Femur (tissue), 1 donor: ENCODE measurements around the gene NDST1.
A peak's percentile ranks its signal among the peaks of the same experiment; 100 is the strongest.
"Not testable (repeated sequence)": the region's sequence is repeated elsewhere in the genome, so short reads cannot be mapped to it uniquely, and the experiment has no call there.

Source experiments
- DNase-seq: peaks from one replicate; pipeline ENCODE4 v3.0.0-alpha.2; 2017

The NDST1 gene

DNA sequence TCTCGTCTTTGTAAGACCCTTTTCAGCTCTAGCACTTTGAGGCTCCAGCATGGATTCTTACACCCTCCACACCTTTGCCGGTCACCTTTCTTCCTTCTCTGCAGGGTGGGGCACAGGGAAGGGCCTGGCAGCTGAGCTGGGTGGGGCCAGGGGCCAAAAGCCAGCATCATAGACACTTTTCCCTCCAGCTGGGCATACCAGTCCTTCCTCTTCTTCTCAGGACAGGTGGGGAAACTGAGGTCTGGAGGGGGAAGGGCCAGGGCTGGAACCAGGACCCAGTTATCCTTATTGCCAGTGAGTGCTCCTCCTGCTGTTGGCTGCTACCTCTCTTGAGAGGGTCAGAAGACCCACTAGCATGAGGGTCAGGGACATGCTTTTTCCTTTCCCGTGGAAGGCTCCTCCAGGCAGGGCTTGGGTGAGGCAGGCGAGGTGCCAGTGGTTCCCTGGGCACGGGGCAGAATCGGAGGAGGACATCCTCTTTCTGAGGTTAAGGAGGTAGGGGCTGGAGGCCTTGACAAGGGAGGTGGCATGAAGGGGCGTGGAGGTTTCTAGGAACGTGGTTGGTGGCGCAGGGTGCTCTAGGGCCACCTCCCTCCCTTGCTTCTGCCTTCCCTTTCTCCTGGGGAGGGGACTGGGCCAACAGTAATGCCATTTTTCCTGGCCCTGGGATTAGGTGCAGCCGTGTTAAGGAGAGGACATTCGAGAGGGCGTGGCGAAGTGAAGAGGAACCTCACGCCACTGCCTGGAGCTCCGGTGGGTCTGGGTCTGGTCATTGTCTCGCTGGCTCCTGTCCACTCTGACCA is at the start of gene NDST1:
Gene NDST1 (plus strand): TSS at position 658 of the 803 bp plus-strand sequence. CDS start 13,124 bp downstream, outside the sequence.
- DNase-seq: no peak

GRCh38 chr5:150458802-150459557 is 49.0 kb upstream of the NDST1 start:
- DNase-seq: peak; percentile 86

GRCh38 chr5:150460781-150461180 is 47.1 kb upstream of the NDST1 start:
- no peak for DNase-seq

GRCh38 chr5:150461231-150461630 is 46.7 kb upstream of the NDST1 start:
- peak; percentile 39 for DNase-seq

DNA sequence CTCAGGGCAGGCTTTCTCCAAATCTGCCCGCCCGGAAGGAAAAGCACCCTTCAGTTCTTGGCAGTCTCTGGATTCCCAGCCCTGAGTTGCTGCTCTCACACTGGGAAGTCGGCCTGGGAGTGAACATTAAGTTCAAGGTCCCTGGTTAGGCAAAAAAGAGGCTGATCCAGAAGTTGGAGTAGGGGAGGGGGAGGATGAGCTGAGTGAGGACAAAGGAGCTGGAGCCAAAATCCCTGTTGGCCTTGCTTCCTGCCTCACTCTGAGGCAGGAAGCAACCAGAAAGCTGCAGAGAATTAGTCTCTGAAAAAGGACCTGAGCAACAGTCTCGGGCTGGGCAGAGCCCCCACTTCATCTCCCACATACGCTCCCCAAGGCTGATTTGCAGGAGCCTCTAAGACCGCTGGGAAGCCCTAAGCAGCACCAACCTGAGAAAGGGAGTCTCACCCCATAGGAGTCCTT is 43.3 kb upstream of the NDST1 start:
- peak; percentile 50 for DNase-seq

- no peak for DNase-seq
Observed at GRCh38 chr5:150465927-150466326, 42.0 kb upstream of the NDST1 start.

GRCh38 chr5:150468206-150468605 is 39.7 kb upstream of the NDST1 start:
- no peak for DNase-seq

DNA sequence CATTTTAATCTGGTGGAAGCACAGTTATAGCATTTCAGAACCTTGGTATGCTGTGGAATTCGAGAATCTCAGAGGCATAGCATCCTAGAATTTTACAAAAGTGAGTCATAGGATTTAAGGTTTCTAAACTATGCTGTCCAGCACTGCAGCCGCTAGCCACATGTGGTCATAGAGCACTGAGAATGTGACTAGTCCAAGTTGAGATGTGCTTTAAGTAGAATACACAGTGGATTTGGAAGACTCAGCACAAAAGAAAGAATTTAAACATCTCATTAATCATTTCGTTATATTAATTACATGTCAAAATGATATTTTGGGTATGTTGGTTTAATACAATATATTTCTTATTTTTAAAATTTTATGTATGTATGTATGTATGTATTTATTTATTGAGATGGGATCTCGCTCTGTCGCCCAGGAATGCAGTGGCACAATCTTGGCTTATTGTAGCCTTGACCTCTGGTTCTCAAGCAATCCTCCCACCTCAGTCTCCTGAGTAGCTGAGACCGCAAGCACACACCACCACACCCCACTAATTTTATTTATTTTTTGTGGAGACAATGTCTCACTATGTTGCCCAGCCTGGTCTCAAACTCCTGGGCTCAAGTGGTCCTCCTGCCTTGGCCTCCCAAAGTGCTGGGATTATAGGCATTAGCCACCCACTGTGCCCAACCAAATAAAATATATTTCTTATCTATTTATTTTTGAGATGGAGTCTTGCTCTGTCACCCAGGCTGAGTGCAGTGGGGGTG is 38.0 kb upstream of the NDST1 start:
- DNase-seq: no peak

- DNase-seq: no peak
Observed at GRCh38 chr5:150473673-150474358, 34.1 kb upstream of the NDST1 start.

GRCh38 chr5:150476568-150476967 is 31.4 kb upstream of the NDST1 start:
- DNase-seq: not testable (repeated sequence)

DNA sequence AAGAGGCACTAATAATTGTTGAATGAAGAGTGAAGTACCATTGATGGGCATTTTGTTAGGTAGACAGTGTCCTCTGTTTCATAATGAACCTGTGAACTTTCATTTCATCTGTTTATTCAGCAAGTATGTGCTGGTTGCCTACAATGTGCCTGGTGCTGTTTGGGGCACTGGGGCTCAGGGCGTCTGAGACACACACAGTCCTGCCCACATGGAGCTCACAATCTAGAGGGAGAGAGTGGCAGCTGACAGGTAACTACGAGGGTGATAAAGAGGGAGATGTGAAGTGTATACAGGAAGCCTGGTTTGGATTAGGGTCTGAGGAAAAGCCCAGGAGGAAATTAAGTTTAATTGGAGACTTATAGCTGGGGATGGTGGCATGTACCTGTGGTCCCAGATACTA is 28.5 kb upstream of the NDST1 start:
- DNase-seq: no peak

GRCh38 chr5:150481708-150481965 is 26.3 kb upstream of the NDST1 start:
- DNase-seq: no peak

DNA sequence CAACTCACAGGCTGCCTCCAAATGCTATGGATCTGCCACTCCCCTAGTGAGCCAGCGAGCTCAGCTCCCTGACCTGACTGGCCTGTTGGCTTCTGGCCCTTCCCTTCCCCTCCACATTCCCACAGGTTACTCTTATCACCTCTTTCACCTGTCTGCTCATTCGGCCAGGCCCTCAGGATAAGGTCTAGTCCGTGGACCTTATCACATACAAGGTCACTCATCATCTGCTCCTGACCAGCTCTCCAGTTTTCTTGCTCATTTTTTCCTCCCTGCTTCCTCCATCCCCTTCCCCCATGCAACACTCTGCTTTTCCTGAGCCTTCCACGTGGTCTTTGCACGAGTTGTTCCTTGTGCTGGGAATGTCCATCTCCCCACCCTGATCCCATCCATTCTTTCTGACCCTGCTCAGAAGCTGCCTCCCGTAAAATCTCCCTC is 25.9 kb upstream of the NDST1 start:
- no peak for DNase-seq

- DNase-seq: no peak
Observed at GRCh38 chr5:150484964-150485692, 22.8 kb upstream of the NDST1 start.

- DNase-seq: peak; percentile 85
Observed at GRCh38 chr5:150485693-150486401, 22.1 kb upstream of the NDST1 start.

GRCh38 chr5:150486402-150487198 is 21.3 kb upstream of the NDST1 start:
- DNase-seq: peak; percentile 86

GRCh38 chr5:150487199-150488061 is 20.5 kb upstream of the NDST1 start:
- DNase-seq: peak; percentile 54

- DNase-seq: peak; percentile 77
Observed at GRCh38 chr5:150488519-150489359, 19.2 kb upstream of the NDST1 start.
